Erythroblast (primary cell): ENCODE data around the gene CPE.

ENCODE experiments used
- DNase-seq, 2 experiments: peaks; one replicate each; lab custom pipeline; 2025; lab: John Stamatoyannopoulos, UW
- GATA1 ChIP-seq: IDR thresholded peaks from 2 replicates; pipeline ENCODE4 v1.6.1; 2011; ENCODE audit warnings: low read depth, mild to moderate bottlenecking, control low read depth, low read length, moderate library complexity
- POLR2A ChIP-seq: IDR thresholded peaks from 2 replicates; pipeline ENCODE4 v1.6.1; 2011; ENCODE audit warnings: mild to moderate bottlenecking, low read length

The CPE gene

DNA sequence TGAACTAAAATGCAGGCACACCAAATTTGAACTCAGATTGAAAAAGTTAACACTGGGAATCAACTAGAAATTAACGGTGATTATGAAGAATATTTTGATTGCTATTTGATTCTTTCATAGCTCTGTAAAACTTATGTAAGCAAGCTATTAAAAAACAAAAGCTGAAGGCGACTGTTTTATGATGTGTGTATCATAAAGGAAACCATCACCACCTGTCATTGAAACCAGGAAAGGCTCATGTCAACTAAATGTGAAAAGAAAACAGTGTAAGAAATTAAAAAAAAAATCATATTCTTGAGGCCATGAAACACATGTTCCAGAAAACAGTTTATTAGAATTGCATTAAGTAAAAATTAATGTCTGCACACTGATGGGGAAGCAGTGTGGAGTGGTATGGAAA is 24.2 kb downstream of the CPE start:
- no peak for DNase-seq
- no peak for TF ChIP-seq GATA1
- no peak for TF ChIP-seq POLR2A

DNA sequence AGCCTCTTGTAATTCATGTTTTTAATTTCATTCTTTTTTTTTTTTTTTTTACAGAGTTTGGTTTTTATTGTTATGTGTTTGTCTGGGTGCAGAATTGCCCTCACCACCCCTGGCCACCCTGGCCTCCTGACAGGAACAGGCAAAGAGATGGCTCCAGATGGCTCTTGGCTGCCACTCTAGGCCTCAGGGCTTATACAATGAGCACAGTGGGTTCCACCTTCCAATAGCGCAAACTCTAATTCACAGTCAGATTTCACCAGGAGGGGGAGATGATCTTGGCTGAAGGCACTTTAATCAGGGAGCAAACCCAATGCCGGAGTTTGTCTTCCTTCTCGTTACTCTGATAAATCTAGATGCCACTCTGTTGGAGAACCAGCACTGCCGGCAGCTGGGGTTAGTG is 24.8 kb downstream of the CPE start:
- no peak for DNase-seq
- TF ChIP-seq GATA1 (no peak), POLR2A (no peak)

DNA sequence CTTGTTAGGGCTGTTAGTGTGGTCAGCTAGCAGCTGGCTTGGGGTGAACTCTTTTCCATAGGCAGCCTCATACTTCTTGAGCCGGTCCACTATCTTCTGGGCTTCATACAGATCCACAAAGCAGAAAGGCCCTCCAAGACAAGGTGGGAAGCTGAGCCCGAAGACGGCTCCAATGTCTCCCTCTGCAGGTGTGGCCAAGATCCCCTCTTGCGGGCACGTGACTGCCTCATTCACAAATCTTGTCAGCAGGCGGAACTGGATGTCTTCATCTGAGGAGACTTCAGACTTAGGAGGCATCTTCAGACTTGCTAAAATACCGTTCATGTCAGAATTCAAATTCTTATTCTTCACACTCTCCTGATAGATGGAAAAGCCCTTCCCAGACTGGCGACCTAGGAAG is 25.3 kb downstream of the CPE start:
- TF ChIP-seq POLR2A (no peak), GATA1 (no peak)
- DNase-seq = no peak

DNA sequence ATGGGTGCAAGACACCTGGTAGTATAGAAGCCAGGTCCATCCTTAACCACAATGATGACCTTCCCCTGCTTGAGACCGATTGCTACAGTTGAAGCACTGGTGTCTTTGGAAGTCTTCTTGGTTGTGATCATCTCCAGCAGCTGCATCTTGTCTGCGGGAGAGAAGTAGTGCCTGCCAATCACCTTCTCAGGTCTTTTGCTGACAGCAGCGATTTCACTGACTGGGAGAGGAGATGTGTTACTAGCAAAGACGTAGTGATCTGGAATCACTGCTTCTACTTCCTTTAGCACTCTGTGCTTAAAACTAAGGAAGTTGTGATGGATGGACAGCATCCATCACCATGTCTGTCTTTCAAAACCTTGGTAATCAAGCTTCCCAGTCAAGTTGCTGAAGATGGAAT is 25.9 kb downstream of the CPE start:
- DNase-seq = no peak
- TF ChIP-seq POLR2A = no peak
- TF ChIP-seq GATA1 = no peak

DNA sequence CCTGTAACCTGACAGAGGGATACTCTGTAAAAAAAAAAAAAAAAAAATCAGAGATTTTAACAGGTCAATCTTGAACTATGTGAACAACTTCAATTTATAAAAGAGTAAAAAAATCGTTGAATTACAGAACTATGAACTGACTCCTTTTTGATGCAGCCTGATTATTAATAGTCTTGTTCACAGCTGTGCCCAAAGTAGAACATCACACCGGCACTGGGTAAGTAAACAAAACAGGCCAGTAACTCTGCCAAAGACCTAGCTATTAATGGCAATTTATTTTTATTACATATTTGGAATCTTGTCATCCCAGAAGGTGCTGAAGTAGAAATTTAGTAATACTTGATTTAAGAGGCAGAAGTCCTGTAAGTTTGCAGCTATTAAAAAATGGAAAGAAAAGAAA is 31.4 kb downstream of the CPE start:
- TF ChIP-seq GATA1 = no peak
- DNase-seq = no peak

DNA sequence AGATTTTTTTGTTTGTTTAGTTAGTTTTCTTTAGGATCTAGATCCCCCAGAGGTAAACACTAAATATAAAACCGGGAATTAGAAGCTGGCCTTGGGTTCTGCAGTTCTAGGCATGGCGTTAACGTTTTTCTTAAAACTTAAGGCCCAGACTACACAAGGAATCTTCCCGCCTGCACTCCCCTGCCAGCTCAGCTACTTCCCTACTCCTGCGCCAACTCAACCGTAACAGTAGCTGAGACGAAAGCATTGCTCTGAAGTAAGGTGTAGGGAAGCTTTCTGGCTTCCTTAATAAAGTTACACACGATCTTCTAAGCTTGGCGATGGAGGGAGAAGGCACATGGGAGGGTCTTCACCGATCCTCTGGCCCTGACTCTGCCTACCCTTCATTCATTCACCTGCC is 37.1 kb downstream of the CPE start:
- TF ChIP-seq GATA1 (no peak), POLR2A (no peak)
- DNase-seq = no peak

DNA sequence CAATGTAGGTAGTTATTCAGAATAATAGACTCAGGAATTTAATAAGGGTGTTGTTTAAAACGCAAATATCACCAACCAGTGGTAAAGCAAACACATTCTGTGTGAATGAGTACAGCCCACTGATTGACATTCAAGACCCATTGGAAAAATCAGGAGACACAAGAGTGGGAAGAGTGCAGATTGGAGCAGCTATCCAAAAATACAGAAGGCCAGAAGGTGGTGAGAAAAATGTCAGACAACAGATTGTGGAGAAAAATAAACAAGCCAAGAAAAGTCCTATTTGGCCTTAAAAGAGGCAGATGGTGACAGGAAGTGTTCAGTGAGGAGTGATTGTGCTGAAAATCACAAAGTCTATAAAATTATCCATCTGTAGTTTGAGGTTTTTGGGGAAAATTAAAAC is 39.3 kb downstream of the CPE start:
- no peak for DNase-seq
- TF ChIP-seq GATA1 (no peak), POLR2A (no peak)

DNA sequence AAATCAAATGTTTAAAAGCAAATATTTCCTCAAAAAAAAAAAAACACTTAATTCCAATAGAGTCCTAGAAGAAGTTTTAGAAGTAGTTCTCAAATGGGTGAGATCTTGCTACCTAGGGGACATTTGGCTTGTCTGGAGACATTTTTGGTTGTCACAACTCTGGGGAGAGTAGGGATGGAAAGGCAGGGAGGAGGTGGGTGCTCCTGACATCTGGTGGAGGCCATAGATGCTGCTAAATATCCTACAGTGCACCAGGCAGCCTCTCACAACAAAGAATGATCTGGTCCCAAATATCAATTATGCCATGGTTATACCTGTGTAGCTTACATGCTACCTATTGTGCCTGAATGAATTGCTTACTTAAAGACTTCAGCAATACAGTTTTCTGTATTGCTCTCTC is 46.8 kb downstream of the CPE start:
- TF ChIP-seq POLR2A = no peak
- no peak for TF ChIP-seq GATA1

DNA sequence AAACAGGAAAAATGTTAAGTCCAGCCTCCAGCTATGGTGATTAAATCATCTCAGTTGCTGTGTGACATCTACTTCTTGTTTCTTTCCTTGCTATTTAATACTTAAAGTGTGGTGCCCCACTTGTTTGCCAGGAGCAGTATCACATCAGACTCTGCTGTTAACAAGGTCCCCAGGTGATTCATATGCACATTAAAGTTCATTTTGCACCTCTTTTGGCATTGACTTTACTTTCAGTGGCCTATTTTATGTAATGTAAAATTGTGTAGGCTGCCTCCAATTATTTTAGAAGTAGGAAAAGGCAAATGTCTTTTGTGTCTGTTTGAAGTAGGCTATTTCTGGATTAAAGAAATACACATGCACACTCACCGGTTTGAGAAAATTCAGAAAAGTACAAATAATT is 47.5 kb downstream of the CPE start:
- TF ChIP-seq GATA1 (no peak), POLR2A (no peak)
- DNase-seq = no peak

More for the DNA sequence above, 46.8 kb downstream of the CPE start:
- no peak for DNase-seq

DNA sequence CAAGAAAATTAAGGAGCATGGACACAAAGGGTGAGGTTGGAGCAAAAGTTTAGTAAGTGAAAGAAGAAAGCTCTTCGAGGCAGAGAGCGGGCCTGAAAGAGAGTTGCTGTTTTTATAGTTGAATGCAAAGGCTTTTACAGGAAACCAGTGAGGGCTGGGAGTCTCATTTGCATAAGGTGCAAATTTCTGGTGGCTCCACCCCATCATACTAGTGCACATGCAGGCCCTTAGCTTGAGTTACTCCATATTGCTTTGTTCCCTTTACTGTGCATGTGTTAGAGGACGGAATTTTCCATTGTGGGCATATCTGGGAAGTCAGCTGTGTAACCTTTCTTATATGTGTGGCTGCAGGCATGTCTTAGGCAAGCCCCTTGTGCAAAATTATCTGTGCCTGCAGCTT is 48.0 kb downstream of the CPE start:
- DNase-seq = no peak
- TF ChIP-seq GATA1 (no peak), POLR2A (no peak)

DNA sequence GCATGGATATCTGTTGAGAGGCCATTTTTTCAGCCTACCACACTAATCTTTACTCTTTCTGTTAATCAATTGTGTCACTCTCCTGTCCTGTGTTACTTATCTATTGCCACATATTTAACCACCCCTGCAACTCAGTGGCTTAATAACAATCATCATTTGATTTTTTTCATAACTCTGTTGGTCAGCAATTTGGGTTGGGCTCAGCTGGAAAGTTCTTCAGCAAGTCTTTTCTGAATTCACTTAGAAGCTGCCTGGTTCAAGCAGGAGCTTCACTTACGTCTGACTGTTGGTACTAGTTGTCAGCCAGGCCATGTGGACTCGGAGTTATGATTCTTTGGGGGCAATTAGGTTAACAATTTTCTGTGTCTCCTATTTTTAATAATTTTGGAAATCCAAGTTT is 50.1 kb downstream of the CPE start:
- DNase-seq = no peak
- TF ChIP-seq POLR2A (no peak), GATA1 (no peak)

DNA sequence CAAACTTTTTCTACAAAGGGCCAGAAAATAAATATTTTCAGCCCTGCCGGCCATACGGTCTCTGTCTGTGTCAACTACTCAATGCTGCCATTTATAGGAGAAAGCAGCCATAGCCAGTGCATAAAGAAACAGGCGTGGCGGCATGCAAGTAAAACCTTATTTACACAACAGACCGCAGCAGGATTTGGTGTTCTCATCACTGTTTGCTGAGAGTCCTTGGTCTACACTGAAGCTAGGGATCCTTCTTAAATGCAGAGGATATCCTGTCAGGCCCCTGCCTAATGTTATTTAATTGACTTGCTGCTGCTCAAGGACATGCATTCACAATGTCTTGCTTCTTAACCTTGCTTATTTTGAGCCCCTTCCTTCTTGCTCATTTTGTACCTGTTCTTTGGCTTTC is 54.7 kb downstream of the CPE start:
- no peak for DNase-seq

DNA sequence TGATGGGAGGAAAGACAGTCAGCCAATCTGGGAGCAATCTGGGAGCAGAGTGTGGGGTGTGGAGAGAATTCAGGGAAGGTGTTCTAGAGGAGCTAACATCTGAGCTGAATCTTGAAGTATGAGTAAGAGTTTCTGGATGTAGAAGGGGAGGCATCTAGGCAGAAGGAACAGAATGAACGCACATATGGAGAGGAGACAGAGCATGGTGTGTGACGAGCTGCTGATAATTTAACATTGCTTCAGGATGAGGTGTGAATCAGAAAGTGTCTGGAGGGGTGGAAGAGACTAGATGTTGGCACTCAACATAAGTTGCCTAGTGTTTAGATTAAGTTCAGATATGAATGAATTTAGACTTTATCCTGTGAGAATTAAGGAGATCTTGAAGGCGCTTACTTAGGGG is 58.9 kb downstream of the CPE start:
- no peak for DNase-seq
- no peak for TF ChIP-seq POLR2A
- TF ChIP-seq GATA1 = no peak

More for the DNA sequence above, 54.7 kb downstream of the CPE start:
- no peak for TF ChIP-seq GATA1
- TF ChIP-seq POLR2A = no peak

DNA sequence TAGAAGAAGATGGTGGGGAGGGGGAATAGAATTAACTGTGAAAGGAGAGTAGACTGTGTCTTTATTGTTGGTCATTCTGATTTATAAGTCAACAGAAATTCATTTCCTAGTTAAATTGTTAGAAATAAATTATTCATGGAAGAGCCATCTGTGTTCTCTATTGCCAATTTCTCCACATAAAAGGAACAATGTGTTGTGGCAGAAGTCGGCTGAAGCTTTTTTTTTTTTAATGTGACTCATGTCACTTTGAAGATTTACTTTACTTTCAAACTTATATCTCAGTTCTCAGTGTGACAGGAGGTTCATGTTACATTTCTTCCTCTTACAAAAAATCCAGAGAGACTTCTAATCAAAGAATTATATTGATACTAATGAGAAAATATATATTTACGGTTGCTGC is 60.5 kb downstream of the CPE start:
- TF ChIP-seq GATA1 (no peak), POLR2A (no peak)
- DNase-seq = no peak

DNA sequence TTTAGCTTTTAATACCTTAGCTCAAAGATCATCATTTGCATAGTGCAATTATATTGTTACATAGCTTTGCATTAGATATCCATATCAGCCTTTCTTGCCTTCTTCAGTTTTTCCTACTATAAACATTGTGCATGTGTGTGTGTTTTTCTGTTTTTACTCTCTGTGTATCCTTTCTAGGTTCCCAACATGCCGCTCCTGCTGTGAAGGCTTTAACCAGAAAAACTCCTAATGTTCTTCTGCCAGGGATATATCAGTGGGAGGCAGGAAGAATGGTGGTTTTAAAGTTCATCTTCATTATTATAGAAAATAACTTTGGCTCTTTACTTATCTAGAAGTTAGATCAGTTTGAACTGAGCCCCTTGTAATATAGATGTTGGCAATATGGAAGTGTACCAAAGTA is 61.2 kb downstream of the CPE start:
- no peak for DNase-seq
- TF ChIP-seq GATA1 = no peak
- no peak for TF ChIP-seq POLR2A

DNA sequence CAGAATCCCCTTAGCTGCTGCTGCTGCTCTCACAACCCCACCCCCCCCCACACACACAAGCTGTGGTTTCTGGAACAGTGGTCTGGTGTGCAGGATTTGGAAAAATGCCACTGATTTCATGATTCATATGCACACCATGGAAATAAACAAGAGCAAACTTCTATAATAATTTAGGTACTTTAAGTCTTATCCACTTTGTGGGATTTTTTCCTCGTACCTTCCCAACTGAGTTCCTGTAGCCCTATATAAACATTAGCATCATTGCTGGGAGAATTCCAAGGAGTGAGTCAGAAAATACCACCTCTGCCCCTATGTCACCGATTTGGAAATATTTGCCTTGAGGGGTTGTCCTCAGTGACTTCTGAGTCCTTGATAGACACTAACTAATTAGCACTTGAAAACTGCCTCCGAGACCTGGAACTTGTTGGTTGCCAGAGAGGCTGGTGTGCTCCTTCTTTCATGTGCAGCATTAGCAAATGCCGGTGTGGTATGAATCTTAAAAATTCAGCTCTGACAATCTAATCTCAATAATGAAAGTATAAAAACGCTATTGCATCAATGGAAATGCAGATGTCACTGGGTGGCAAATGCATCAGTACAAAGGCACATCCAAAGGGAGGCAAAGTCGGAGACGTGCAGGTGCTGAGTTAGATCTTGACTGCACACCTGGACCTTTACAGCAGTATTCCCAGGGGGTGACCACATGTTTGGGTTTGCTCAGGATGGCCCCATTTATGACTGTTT is 61.8 kb downstream of the CPE start:
- no peak for DNase-seq

More for the DNA sequence above, 61.8 kb downstream of the CPE start:
- TF ChIP-seq GATA1 = no peak
- no peak for TF ChIP-seq POLR2A
